Measurements from ENCODE around the gene CNTRL.

CNTRL gene

DNA sequence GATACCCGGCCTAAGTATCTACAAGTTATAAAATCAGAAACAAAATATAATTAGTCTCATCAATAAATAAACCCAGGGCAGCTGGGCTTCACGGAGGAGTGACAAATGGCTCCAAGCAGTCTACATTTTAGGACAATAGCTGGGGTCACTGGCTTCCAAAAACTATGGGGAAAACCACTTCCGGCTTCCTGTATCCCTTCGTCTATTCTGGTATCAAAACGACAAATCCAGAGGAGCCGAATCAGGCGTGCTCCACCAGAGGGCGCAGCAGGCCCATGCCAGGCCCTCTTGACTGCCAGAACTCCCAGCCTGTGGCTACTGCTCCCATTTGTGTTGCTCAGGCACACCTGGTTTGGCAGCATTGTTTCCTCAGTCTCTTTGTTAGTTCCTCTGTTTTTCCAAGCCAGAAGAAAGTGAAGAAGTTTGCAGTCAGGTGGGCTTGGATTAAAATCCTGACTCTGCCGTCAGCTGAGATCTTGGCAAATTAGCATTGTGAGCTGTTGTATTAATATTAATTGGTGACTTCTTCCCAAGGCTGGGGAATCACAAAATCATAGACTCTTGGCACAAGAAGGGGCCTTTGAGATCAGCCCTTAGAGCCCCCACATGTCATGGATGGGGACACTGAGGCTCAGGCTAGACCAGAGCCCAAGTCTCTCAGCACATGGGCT lies 138.5 kb downstream of the CNTRL start:
- no peak overlapping the region for H3K4me3 ChIP-seq (ENCODE audit: low read depth in 1 of 2, low read length in 1 of 2)
- H3K4me1 ChIP-seq (ENCODE audit: control insufficient read depth in 1 of 2, insufficient read depth in 1 of 2, low read depth in 1 of 2, low read length in 1 of 2) = peaks cover 29% of the 10 kb centered on the region in 2 experiments
- TF ChIP-seq, protein P1, sequence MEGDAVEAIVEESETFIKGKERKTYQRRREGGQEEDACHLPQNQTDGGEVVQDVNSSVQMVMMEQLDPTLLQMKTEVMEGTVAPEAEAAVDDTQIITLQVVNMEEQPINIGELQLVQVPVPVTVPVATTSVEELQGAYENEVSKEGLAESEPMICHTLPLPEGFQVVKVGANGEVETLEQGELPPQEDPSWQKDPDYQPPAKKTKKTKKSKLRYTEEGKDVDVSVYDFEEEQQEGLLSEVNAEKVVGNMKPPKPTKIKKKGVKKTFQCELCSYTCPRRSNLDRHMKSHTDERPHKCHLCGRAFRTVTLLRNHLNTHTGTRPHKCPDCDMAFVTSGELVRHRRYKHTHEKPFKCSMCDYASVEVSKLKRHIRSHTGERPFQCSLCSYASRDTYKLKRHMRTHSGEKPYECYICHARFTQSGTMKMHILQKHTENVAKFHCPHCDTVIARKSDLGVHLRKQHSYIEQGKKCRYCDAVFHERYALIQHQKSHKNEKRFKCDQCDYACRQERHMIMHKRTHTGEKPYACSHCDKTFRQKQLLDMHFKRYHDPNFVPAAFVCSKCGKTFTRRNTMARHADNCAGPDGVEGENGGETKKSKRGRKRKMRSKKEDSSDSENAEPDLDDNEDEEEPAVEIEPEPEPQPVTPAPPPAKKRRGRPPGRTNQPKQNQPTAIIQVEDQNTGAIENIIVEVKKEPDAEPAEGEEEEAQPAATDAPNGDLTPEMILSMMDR (IDR thresholded peaks at IDR 0.05) = peak; percentile 80
- peak overlapping the region; percentile 80 for H3K27ac ChIP-seq
- H3K36me3 ChIP-seq = no peaks in the 10 kb centered on the region
- no peaks in the 10 kb centered on the region for H3K27me3 ChIP-seq
- no peaks in the 10 kb centered on the region for H3K9me3 ChIP-seq

DNA sequence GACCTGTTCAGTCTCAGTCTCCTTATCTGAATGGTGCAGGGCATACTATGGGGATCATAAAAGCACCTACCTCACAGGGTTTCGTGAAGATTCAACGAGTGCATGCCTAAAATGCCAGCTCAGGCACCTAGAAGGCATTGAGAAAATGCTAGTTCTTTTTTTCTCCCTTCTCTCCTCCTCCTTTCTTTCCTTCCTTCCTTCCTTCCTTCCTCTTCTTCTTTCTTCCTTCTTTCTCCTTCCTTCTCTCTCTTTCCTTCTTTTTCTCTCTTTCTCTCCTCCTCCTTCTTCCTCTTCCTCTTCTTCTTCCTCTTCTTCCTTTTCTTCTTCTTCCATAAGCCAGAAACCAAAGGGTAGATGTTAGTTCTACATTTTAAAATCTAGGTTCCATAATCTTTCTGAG lies 139.2 kb downstream of the CNTRL start:
- H3K27me3 ChIP-seq = no peaks in the 10 kb centered on the region
- TF ChIP-seq, protein P1 (IDR thresholded peaks at IDR 0.05) = no peak
- H3K36me3 ChIP-seq = no peaks in the 10 kb centered on the region
- H3K4me3 ChIP-seq (ENCODE audit: low read depth in 1 of 2, low read length in 1 of 2) = no peak overlapping the region
- H3K27ac ChIP-seq = peak overlapping the region; percentile 80
- no peaks in the 10 kb centered on the region for H3K9me3 ChIP-seq
- H3K4me1 ChIP-seq (ENCODE audit: control insufficient read depth in 1 of 2, insufficient read depth in 1 of 2, low read depth in 1 of 2, low read length in 1 of 2) = peaks cover 29% of the 10 kb centered on the region in 2 experiments

DNA sequence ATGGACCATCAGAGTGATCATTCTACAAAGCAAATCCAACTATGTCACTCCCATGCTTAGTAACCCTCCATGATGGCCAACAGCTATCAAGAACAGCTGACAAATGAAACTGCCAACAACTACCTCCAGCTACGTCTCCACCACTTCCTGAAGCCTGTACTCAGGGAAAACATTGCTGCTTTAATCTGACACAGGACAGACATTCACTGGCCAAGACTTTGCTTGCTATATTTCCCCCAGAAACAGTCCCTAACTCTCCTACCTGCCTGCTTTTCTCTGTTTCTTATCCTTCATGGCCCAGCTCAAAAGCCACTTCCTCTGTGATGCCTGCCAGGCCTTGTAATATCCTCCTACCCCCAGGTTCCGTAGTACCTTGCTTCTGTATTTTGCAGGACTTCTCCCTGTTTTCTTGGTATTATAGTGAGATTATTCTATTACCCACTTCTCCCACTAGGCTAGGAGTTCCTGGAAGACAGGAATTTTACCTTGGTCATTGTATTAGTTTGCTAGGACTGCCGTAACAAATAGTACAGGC lies 141.6 kb downstream of the CNTRL start:
- H3K27ac ChIP-seq = peak overlapping the region; percentile 80
- H3K9me3 ChIP-seq = no peaks in the 10 kb centered on the region
- no peaks in the 10 kb centered on the region for H3K36me3 ChIP-seq
- H3K4me1 ChIP-seq (ENCODE audit: control insufficient read depth in 1 of 2, insufficient read depth in 1 of 2, low read depth in 1 of 2, low read length in 1 of 2) = peaks cover 36 to 38% of the 10 kb centered on the region in 2 experiments
- H3K27me3 ChIP-seq = no peaks in the 10 kb centered on the region
- TF ChIP-seq, protein P1 (IDR thresholded peaks at IDR 0.05) = no peak
- no peak overlapping the region for H3K4me3 ChIP-seq (ENCODE audit: low read depth in 1 of 2, low read length in 1 of 2)

DNA sequence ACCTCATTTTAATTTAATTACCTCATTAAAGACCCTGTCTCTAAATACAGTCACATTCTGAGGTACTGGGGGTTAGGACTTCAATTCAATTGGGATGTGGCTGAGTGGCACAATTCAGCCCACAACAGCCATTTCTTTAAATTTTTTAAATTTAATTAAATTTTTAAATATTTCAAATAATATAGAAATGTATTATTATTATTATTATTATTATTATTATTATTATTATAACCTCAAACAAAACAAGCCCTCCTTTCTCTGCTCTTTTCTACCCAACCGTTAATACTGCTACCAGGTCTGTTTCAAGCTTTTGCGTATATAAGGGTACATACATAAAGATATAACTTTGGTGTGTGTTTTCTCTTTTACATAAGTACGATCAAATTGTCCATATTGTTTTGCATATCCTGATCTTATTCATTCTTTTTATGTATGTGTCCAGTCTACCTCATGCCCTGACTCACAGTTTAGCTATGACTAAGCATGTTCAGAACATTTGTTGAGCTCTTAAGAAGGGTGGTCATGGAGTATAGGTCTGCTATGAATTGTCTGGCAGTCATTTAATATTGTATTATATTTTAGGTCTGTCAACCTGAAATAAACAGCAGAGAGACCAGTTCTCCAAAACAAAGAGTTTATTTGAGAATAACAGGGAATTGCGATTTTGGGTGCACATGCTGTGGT lies 143.0 kb downstream of the CNTRL start:
- TF ChIP-seq, protein P1 (IDR thresholded peaks at IDR 0.05) = no peak
- Histone ChIP-seq H3K4me3 (ENCODE audit: low read depth in 1 of 2, low read length in 1 of 2) (no peak overlapping the region), H3K4me1 (ENCODE audit: control insufficient read depth in 1 of 2, insufficient read depth in 1 of 2, low read depth in 1 of 2, low read length in 1 of 2) (peaks cover 40 to 47% of the 10 kb centered on the region in 2 experiments), H3K27me3 (no peaks in the 10 kb centered on the region), H3K9me3 (no peaks in the 10 kb centered on the region), H3K36me3 (no peaks in the 10 kb centered on the region), H3K27ac (no peak overlapping the region)

DNA sequence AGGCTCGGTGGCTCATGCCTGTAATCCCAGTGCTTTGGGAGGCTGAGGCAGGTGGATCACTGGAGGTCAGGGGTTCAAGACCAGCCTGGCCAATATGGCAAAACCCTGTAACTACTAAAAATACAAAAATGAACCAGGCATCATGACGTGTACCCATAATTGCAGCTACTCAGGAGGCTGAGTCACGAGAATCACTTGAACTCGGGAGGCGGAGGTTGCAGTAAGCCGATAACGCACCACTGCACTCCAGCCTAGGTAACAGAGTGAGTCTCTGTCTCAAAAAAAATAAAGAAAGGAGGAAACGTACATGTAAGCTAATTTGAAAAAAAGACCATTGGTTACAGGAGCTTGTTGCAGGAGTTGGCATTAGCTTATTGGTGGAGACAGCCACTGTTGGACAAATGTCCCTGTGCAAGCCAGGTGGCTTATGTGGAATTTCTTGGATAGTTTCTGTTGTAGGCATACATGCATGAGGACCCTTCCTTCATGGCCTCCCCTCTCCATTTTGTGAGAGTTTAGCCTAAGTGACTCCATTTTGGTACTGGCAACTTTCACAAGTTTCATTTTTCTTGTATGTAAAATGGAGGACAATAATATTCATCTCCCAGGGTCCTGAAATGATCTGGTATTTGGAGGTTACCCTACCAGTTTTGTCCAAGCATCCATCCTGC lies 143.7 kb downstream of the CNTRL start:
- Histone ChIP-seq H3K4me1 (ENCODE audit: control insufficient read depth in 1 of 2, insufficient read depth in 1 of 2, low read depth in 1 of 2, low read length in 1 of 2) (peaks cover 32 to 43% of the 10 kb centered on the region in 2 experiments), H3K4me3 (ENCODE audit: low read depth in 1 of 2, low read length in 1 of 2) (no peak overlapping the region), H3K27ac (no peak overlapping the region), H3K36me3 (no peaks in the 10 kb centered on the region), H3K9me3 (no peaks in the 10 kb centered on the region), H3K27me3 (no peaks in the 10 kb centered on the region)
- TF ChIP-seq, protein P1 (IDR thresholded peaks at IDR 0.05) = no peak
